ENCODE measurements around the gene COL19A1. TPM values are rescaled to one million over a fixed set of nuclear protein-coding genes. Genes with fewer than 3 reads are reported as not detected.

Gene COL19A1
- polyA plus RNA-seq, 3 donors = 3.1 to 5.7 (median 3.3) TPM

- DNase-seq (ENCODE audit: extremely low read depth in 1 of 11, low read depth in 9 of 11, low spot score in 4 of 11) = no peak
Measured at GRCh38 chr6:70225055-70225454, 358.7 kb downstream of the COL19A1 start.

- no peak for DNase-seq (ENCODE audit: extremely low read depth in 1 of 11, low read depth in 9 of 11, low spot score in 4 of 11)
Measured at GRCh38 chr6:70231311-70231710, 365.0 kb downstream of the COL19A1 start.

GRCh38 chr6:70234561-70235236 lies 368.3 kb downstream of the COL19A1 start:
- no peak for DNase-seq (ENCODE audit: extremely low read depth in 1 of 11, low read depth in 9 of 11, low spot score in 4 of 11)

- DNase-seq (ENCODE audit: extremely low read depth in 1 of 11, low read depth in 9 of 11, low spot score in 4 of 11) = no peak
Measured at GRCh38 chr6:70236343-70236742, 370.0 kb downstream of the COL19A1 start.

- peak in 4 of 11 donors; percentile 9 to 29 (median 15) for DNase-seq (ENCODE audit: extremely low read depth in 1 of 11, low read depth in 9 of 11, low spot score in 4 of 11)
Measured at GRCh38 chr6:70241031-70241430, 374.7 kb downstream of the COL19A1 start.

- no peak for DNase-seq (ENCODE audit: extremely low read depth in 1 of 11, low read depth in 9 of 11, low spot score in 4 of 11)
Measured at GRCh38 chr6:70241991-70242420, 375.6 kb downstream of the COL19A1 start.

- DNase-seq (ENCODE audit: extremely low read depth in 1 of 11, low read depth in 9 of 11, low spot score in 4 of 11) = no peak
Measured at GRCh38 chr6:70246118-70246517, 379.8 kb downstream of the COL19A1 start.

GRCh38 chr6:70252604-70253003 lies 386.2 kb downstream of the COL19A1 start:
- no peak for DNase-seq (ENCODE audit: extremely low read depth in 1 of 11, low read depth in 9 of 11, low spot score in 4 of 11)

GRCh38 chr6:70253923-70254322 lies 387.6 kb downstream of the COL19A1 start:
- DNase-seq (ENCODE audit: extremely low read depth in 1 of 11, low read depth in 9 of 11, low spot score in 4 of 11) = no peak

- no peak for DNase-seq (ENCODE audit: extremely low read depth in 1 of 11, low read depth in 9 of 11, low spot score in 4 of 11)
Measured at GRCh38 chr6:70254784-70255183, 388.4 kb downstream of the COL19A1 start.

GRCh38 chr6:70257768-70258273 lies 391.5 kb downstream of the COL19A1 start:
- no peak for DNase-seq (ENCODE audit: extremely low read depth in 1 of 11, low read depth in 9 of 11, low spot score in 4 of 11)

GRCh38 chr6:70258483-70258882 lies 392.1 kb downstream of the COL19A1 start:
- DNase-seq (ENCODE audit: extremely low read depth in 1 of 11, low read depth in 9 of 11, low spot score in 4 of 11) = no peak

Other genes starting within 250 kb of the COL19A1 start
- gene LMBRD1, start 69.5 kb upstream of the COL19A1 start, polyA plus RNA-seq (ENCODE audit: insufficient read length in 3 of 3) = 100 to 1,000 TPM; 115 to 142 (median 139) TPM

Measured in renal cortex interstitium (tissue), 11 donors.